Measurements from ENCODE around the gene PIGB. TPM values are rescaled to one million over a fixed set of nuclear protein-coding genes. Genes with fewer than 3 reads are reported as not detected.

PIGB gene
- total and polyA plus RNA-seq, 12 donors = 1.4 to 9.9 (median 3.1) TPM

DNA sequence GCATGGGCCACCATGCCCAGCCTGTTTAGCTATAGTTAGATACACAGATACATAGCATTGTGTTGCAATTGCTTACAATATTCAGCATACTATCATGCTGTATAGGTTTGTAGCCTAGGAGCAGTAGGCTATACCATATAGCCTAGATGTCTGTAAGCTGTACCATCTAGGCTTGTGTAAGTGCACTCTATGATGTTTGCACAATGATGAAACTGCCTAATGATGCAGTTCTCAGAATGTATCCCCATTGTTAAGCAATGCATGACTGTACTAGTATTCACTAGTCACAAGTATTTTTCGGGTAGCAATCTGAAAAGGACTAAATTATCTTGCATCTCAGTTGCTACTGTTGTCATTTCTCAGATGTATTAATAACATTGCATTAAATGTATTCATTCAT lies 16.0 kb downstream of the PIGB start:
- H3K27me3 ChIP-seq = no peaks in the 10 kb centered on the region
- H3K36me3 ChIP-seq = peaks cover 0 to 99% (median 5%) of the 10 kb centered on the region in 9 donors
- intact Hi-C loops (cut with DNase I) = no loop called here
- ATAC-seq (no peak), DNase-seq (no peak)
- no peaks in the 10 kb centered on the region for H3K9me3 ChIP-seq
- H3K27ac ChIP-seq = no peak overlapping the region
- H3K4me3 ChIP-seq = no peak overlapping the region
- H3K4me1 ChIP-seq = no peaks in the 10 kb centered on the region
- WGBS, 2 donors = 91 to 98% methylated on average over 1 of the region's 1 CpG
- TF ChIP-seq, protein P1, sequence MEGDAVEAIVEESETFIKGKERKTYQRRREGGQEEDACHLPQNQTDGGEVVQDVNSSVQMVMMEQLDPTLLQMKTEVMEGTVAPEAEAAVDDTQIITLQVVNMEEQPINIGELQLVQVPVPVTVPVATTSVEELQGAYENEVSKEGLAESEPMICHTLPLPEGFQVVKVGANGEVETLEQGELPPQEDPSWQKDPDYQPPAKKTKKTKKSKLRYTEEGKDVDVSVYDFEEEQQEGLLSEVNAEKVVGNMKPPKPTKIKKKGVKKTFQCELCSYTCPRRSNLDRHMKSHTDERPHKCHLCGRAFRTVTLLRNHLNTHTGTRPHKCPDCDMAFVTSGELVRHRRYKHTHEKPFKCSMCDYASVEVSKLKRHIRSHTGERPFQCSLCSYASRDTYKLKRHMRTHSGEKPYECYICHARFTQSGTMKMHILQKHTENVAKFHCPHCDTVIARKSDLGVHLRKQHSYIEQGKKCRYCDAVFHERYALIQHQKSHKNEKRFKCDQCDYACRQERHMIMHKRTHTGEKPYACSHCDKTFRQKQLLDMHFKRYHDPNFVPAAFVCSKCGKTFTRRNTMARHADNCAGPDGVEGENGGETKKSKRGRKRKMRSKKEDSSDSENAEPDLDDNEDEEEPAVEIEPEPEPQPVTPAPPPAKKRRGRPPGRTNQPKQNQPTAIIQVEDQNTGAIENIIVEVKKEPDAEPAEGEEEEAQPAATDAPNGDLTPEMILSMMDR (IDR thresholded peaks at IDR 0.05) = no peak

DNA sequence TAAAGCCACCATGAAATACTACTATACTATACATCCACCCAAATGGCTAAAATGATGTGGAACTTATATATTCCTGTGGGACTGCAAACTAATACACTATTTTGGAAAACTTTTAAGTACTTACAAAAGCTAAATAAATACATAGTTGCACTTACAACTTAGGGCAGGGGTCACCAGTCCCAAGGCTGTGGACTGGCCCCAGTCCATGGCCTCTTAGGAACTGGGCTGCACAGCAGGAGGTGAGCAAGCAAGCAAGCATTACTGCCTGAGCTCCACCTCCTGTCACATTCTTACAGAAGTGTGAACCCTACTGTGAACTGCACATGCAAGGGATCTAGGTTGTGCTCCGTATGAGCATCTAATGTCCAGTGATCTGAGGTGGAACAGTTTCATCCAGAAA lies 18.1 kb downstream of the PIGB start:
- Histone ChIP-seq H3K4me3 (no peak overlapping the region), H3K36me3 (peaks cover 0 to 96% (median 5%) of the 10 kb centered on the region in 9 donors), H3K27me3 (no peaks in the 10 kb centered on the region), H3K9me3 (no peaks in the 10 kb centered on the region), H3K4me1 (no peaks in the 10 kb centered on the region), H3K27ac (no peak overlapping the region)
- ATAC-seq (no peak), DNase-seq (no peak)
- WGBS, 2 donors = 78 to 93% methylated on average over 1 of the region's 1 CpG
- intact Hi-C loops (cut with DNase I) = no loop called here
- TF ChIP-seq, protein P1 (IDR thresholded peaks at IDR 0.05) = no peak

DNA sequence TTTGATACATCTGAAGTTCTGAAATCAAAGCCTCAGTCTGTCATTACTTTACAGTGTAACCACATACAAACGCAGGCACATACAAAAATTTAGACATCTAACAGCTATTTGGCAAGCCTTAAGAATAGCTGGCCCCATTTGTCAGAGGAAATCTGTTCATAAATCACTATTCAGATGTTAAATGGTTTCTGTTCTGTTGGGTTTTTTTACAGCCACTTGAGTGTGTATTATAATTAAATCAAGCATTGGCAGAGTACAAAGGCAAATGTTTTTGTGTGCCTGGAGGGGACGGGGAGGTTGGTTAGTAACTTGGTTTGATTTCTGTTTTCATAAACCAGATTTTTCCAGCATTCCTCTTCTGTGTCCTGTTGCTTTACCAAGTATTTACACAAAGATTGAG lies 24.1 kb downstream of the PIGB start:
- H3K27ac ChIP-seq = no peak overlapping the region
- 82 to 91% methylated on average over 2 of the region's 2 CpGs for WGBS, 2 donors

DNA sequence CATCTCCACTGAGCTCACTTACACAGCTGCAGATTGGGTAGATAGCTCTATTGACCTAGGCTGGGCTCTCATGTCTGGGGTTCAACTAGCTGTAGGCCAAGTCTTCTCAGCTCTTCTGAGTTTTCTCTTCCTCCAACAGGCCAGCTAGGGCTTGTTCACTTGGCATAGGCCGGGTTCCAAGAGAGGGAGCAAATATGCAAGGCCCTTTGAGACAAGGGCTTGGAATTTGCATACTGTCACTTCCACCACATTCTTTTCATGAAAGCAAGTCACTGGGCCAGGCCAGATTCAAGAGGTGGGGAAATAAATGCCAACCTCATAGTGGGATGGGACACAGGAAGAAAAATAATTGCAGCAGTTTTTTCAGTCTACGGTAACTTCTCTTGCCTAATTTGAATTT lies 25.2 kb downstream of the PIGB start:
- TF ChIP-seq, protein P1 (IDR thresholded peaks at IDR 0.05) = no peak
- Histone ChIP-seq H3K4me3 (no peak overlapping the region), H3K9me3 (no peaks in the 10 kb centered on the region), H3K4me1 (peaks cover 0 to 4% (median 0%) of the 10 kb centered on the region in 9 donors), H3K36me3 (peaks cover 0 to 85% (median 4%) of the 10 kb centered on the region in 9 donors), H3K27me3 (no peaks in the 10 kb centered on the region), H3K27ac (no peak overlapping the region)
- WGBS, 2 donors = 76 to 82% methylated on average over 2 of the region's 2 CpGs
- ATAC-seq (peak in 1 of 8 donors; percentile 50), DNase-seq (no peak)
- intact Hi-C loops (cut with DNase I) = no loop called here

More for the DNA sequence above, 24.1 kb downstream of the PIGB start:
- ATAC-seq (no peak), DNase-seq (no peak)
- intact Hi-C loops (cut with DNase I) = no loop called here
- Histone ChIP-seq H3K36me3 (peaks cover 0 to 87% (median 4%) of the 10 kb centered on the region in 9 donors), H3K27me3 (no peaks in the 10 kb centered on the region), H3K4me1 (peaks cover 0 to 4% (median 0%) of the 10 kb centered on the region in 9 donors), H3K9me3 (no peaks in the 10 kb centered on the region), H3K4me3 (no peak overlapping the region)
- TF ChIP-seq, protein P1 (IDR thresholded peaks at IDR 0.05) = no peak
